Liver (tissue), 9 donors: ENCODE measurements around the gene USP48. TPM values are rescaled to one million over a fixed set of nuclear protein-coding genes. Genes with fewer than 3 reads are reported as not detected.

ENCODE experiments used
- DNase-seq: peaks from one replicate; pipeline ENCODE4 v3.0.0-alpha.2; 2017; ENCODE audit warnings: low spot score
- H3K27ac ChIP-seq, 2 donors: one replicate each; pipeline ENCODE4 v1.7.0; 2013; ENCODE audit warnings: inconsistent platforms in 2 of 2, low read length in 2 of 2, control low read depth in 1 of 2, low read depth in 1 of 2, mild to moderate bottlenecking in 1 of 2
- H3K27me3 ChIP-seq, 4 donors: one replicate each; pipeline versions ENCODE4 v1.6.1 to v1.7.0; 2013; ENCODE audit warnings: low read length in 3 of 4, inconsistent platforms in 1 of 4, mild to moderate bottlenecking in 1 of 4, moderate library complexity in 1 of 4; ENCODE audit not compliant: control insufficient read depth in 4 of 4, insufficient read depth in 4 of 4
- H3K36me3 ChIP-seq, 4 donors: one replicate each; pipeline versions ENCODE4 v1.6.1 to v1.7.0; 2013; ENCODE audit warnings: low read length in 3 of 4, mild to moderate bottlenecking in 3 of 4, low read depth in 1 of 4, moderate library complexity in 1 of 4; ENCODE audit not compliant: control insufficient read depth in 4 of 4, insufficient read depth in 3 of 4
- H3K4me1 ChIP-seq, 4 donors: one replicate each; pipeline versions ENCODE4 v1.6.1 to v1.7.0; 2013; ENCODE audit warnings: low read length in 3 of 4, mild to moderate bottlenecking in 3 of 4, moderate library complexity in 1 of 4; ENCODE audit not compliant: control insufficient read depth in 4 of 4, insufficient read depth in 4 of 4
- H3K4me3 ChIP-seq, 3 donors: one replicate each; pipeline versions ENCODE4 v1.6.1 to v1.7.0; 2013; ENCODE audit warnings: low read length in 3 of 3, control low read depth in 1 of 3, low read depth in 1 of 3, mild to moderate bottlenecking in 1 of 3
- H3K9ac ChIP-seq, 2 donors: one replicate each; pipeline ENCODE4 v1.7.0; 2013; ENCODE audit warnings: low read length in 2 of 2, mild to moderate bottlenecking in 2 of 2, moderate library complexity in 2 of 2, control low read depth in 1 of 2, low read depth in 1 of 2
- H3K9me3 ChIP-seq, 4 donors: one replicate each; pipeline versions ENCODE4 v1.6.1 to v1.7.0; 2013; ENCODE audit warnings: low read length in 3 of 4; ENCODE audit not compliant: control insufficient read depth in 4 of 4
- CTCF ChIP-seq: fragments of 150-350 bp; IDR thresholded peaks from 2 replicates; pipeline ENCODE4 v1.5.1; 2017; ENCODE audit warnings: improper control_type of control experiment, low read depth, low read length; ENCODE audit not compliant: missing input control
- EGR1 ChIP-seq, 2 donors: IDR thresholded peaks; 2 replicates each; pipeline ENCODE4 v1.6.1; 2016 to 2018; ENCODE audit warnings: antibody characterized with exemption in 2 of 2, low read depth in 2 of 2
- FOXA2 ChIP-seq: IDR thresholded peaks from 2 replicates; pipeline ENCODE4 v1.6.1; 2016; ENCODE audit warnings: antibody characterized with exemption
- GABPA ChIP-seq, 2 donors: IDR thresholded peaks in 1 of 2; conservative IDR thresholded peaks in 1 of 2; 2 replicates each; pipeline ENCODE4 v1.6.1; 2016; ENCODE audit warnings: antibody characterized with exemption in 2 of 2, mild to moderate bottlenecking in 1 of 2, moderate library complexity in 1 of 2
- HNF4A ChIP-seq, 2 donors: conservative IDR thresholded peaks; 2 replicates each; pipeline ENCODE4 v1.6.1; 2016; ENCODE audit warnings: antibody characterized with exemption in 2 of 2, mild to moderate bottlenecking in 2 of 2
- HNF4G ChIP-seq: IDR thresholded peaks from 2 replicates; pipeline ENCODE4 v1.6.1; 2016; ENCODE audit warnings: antibody characterized with exemption
- RAD21 ChIP-seq, 2 donors: IDR thresholded peaks; 2 replicates each; pipeline ENCODE4 v1.6.1; 2016; ENCODE audit warnings: antibody characterized with exemption in 2 of 2, mild to moderate bottlenecking in 2 of 2
- WGBS: extraction: QIAGEN DNeasy Blood & Tissue Kit; methylation state at CpG from one replicate; pipeline ENCODE4 v1.1.7; 2013; 5-methylcytosine and 5-hydroxymethylcytosine counted together
- polyA plus RNA-seq, 2 donors: library from polyadenylated mRNA; stranded (reverse) in 1 of 2; unstranded in 1 of 2; fragments of 200-250 nt in 1 of 2; fragments of >200 nt in 1 of 2; fragmentation: Nextera tagmentation in 1 of 2; extraction: Ambion mirVana in 1 of 2; gene quantifications; one replicate each; pipeline versions ENCODE4 v1.2.1 to v1.2.3, GENCODE V29; 2013 to 2015
- total RNA-seq, 2 donors: library from RNA; depleted of rRNA; stranded (reverse); fragments of >200 nt; gene quantifications; one replicate each; pipeline ENCODE4 v1.2.3, GENCODE V29; 2014
- TF ChIP-seq, protein P1 (sequence below): IDR thresholded peaks from 2 replicates; pipeline ENCODE4 v1.6.1; 2016; ENCODE audit warnings: antibody characterized with exemption, mild to moderate bottlenecking
- donor health status: healthy.
- donor health status: healthy.
- donor health status: healthy.
- donor health status: healthy.
- donor health status: healthy.

Gene USP48
- total and polyA plus RNA-seq, 4 donors, result 7.8 to 34.9 (median 23.1) TPM

- H3K27ac ChIP-seq, result no peak overlapping the region
Observed at GRCh38 chr1:21814241-21814918, 31.4 kb upstream of the USP48 start.

DNA sequence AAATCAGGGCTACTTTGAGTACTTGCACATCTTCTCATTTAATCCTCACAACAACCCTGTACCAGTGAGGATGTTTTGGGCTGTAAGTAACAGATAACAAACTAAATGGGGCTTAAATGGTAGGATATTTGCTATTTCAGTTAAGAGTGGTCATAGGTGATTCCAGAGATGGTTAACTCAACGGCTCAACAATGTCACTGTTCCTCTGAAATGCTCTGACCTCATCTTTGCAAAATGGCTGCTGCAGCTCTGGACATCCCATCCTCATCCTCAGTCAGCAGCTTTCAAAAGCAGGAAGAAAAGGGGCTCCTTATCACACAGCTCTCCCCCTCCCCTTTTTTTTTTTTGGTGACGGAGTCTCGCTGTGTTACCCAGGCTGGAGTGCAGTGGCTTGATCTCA is 30.6 kb upstream of the USP48 start:
- H3K27me3 ChIP-seq, result no peaks in the 10 kb centered on the region
- no peaks in the 10 kb centered on the region for H3K36me3 ChIP-seq
- H3K9ac ChIP-seq, result no peak overlapping the region
- no peak for DNase-seq
- H3K4me3 ChIP-seq, result no peak overlapping the region
- no peak overlapping the region for H3K27ac ChIP-seq
- H3K9me3 ChIP-seq, result no peaks in the 10 kb centered on the region
- H3K4me1 ChIP-seq, result peaks cover 0 to 8% (median 0%) of the 10 kb centered on the region in 4 donors
- 97% methylated on average over 3 of the region's 3 CpGs for WGBS
- TF ChIP-seq EGR1 (IDR thresholded peaks at IDR 0.05; ENCODE audit: low read depth in 2 of 2) (no peak), HNF4A (conservative IDR thresholded peaks at IDR 0.05) (no peak), HNF4G (no peak), GABPA (IDR thresholded peaks at IDR 0.05 in 1 of 2, conservative IDR thresholded peaks at IDR 0.05 in 1 of 2) (no peak), CTCF (no peak), FOXA2 (no peak)
- TF ChIP-seq, protein P1, sequence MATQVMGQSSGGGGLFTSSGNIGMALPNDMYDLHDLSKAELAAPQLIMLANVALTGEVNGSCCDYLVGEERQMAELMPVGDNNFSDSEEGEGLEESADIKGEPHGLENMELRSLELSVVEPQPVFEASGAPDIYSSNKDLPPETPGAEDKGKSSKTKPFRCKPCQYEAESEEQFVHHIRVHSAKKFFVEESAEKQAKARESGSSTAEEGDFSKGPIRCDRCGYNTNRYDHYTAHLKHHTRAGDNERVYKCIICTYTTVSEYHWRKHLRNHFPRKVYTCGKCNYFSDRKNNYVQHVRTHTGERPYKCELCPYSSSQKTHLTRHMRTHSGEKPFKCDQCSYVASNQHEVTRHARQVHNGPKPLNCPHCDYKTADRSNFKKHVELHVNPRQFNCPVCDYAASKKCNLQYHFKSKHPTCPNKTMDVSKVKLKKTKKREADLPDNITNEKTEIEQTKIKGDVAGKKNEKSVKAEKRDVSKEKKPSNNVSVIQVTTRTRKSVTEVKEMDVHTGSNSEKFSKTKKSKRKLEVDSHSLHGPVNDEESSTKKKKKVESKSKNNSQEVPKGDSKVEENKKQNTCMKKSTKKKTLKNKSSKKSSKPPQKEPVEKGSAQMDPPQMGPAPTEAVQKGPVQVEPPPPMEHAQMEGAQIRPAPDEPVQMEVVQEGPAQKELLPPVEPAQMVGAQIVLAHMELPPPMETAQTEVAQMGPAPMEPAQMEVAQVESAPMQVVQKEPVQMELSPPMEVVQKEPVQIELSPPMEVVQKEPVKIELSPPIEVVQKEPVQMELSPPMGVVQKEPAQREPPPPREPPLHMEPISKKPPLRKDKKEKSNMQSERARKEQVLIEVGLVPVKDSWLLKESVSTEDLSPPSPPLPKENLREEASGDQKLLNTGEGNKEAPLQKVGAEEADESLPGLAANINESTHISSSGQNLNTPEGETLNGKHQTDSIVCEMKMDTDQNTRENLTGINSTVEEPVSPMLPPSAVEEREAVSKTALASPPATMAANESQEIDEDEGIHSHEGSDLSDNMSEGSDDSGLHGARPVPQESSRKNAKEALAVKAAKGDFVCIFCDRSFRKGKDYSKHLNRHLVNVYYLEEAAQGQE, result no peak

More at GRCh38 chr1:21814241-21814918, 31.4 kb upstream of the USP48 start:
- DNase-seq, result no peak
- 20% methylated on average over 65 of the region's 65 CpGs for WGBS
- no peaks in the 10 kb centered on the region for H3K27me3 ChIP-seq
- peaks cover 0 to 8% (median 0%) of the 10 kb centered on the region in 4 donors for H3K4me1 ChIP-seq
- no peaks in the 10 kb centered on the region for H3K9me3 ChIP-seq
- no peak overlapping the region for H3K9ac ChIP-seq
- TF ChIP-seq HNF4G (no peak), RAD21 (IDR thresholded peaks at IDR 0.05) (peak in 1 of 2 donors; percentile 14), CTCF (peak; percentile 23)
- H3K36me3 ChIP-seq, result no peaks in the 10 kb centered on the region
- H3K4me3 ChIP-seq, result peak overlapping the region in 1 of 3 donors; percentile 20
